T-cell (primary cell): ENCODE measurements around the gene KCTD18. TPM values are rescaled to one million over a fixed set of nuclear protein-coding genes. Genes with fewer than 3 reads are reported as not detected.

ENCODE experiments used
- ATAC-seq, 4 experiments: fragments of 200-7000 bp in 3 of 4; fragments of 150-1000 bp in 1 of 4; cut with Tn5 transposase; replicated peaks in 1 of 4; 1 replicate in 3 of 4; 2 replicates in 1 of 4; pipeline ENCODE4 v1.10.0; 2021; ENCODE audit warnings: moderate library complexity in 3 of 4, mild to moderate bottlenecking in 2 of 4, moderate number of reproducible peaks in 1 of 4
- CTCF ChIA-PET, 2 donors: fragments of 300-600 bp; sonication (Branson Sonifier 250); formaldehyde crosslinking; loops; one replicate each; lab custom pipeline; 2022; ENCODE audit warnings: antibody characterized with exemption in 2 of 2; lab: Charles Lee
- POLR2A ChIA-PET, 2 donors: fragments of 300-600 bp; sonication (Branson Sonifier 250); formaldehyde crosslinking; loops; one replicate each; lab custom pipeline; 2022; ENCODE audit warnings: antibody characterized with exemption in 2 of 2; lab: Charles Lee
- DNase-seq, 35 experiments: peaks; one replicate each; pipeline versions ENCODE4 v3.0.0 to v3.0.0-alpha.2; 2013 to 2023
- H3K27ac ChIP-seq: one replicate; pipeline ENCODE4 v1.5.1; 2013; ENCODE audit warnings: low read length
- H3K27me3 ChIP-seq, 2 experiments: replicated peaks in 1 of 2; 1 replicate in 1 of 2; 2 replicates in 1 of 2; pipeline versions ENCODE4 v1.6.1 to v1.7.0; 2013; ENCODE audit warnings: low read length in 1 of 2, mixed read lengths in 1 of 2; ENCODE audit not compliant: control insufficient read depth in 2 of 2, insufficient read depth in 2 of 2; ENCODE audit errors: extremely low read depth in 1 of 2
- H3K36me3 ChIP-seq, 2 donors: 1 replicate in 1 of 2; 2 replicates in 1 of 2; pipeline versions ENCODE4 v1.6.1 to v1.7.0; 2013; ENCODE audit warnings: low read length in 1 of 2; ENCODE audit not compliant: control insufficient read depth in 2 of 2, insufficient read depth in 1 of 2; ENCODE audit errors: extremely low read depth in 1 of 2
- H3K4me1 ChIP-seq, 2 experiments: 1 replicate in 1 of 2; 2 replicates in 1 of 2; pipeline versions ENCODE4 v1.6.1 to v1.7.0; 2013; ENCODE audit warnings: low read length in 2 of 2, mixed read lengths in 1 of 2; ENCODE audit not compliant: insufficient read depth in 2 of 2, control insufficient read depth in 1 of 2; ENCODE audit errors: extremely low read depth in 1 of 2
- H3K4me3 ChIP-seq, 2 donors: 1 replicate in 1 of 2; 2 replicates in 1 of 2; pipeline versions ENCODE4 v1.5.1 to v1.7.0; 2013; ENCODE audit warnings: mild to moderate bottlenecking in 2 of 2, low read length in 1 of 2, moderate library complexity in 1 of 2; ENCODE audit not compliant: control insufficient read depth in 1 of 2; ENCODE audit errors: extremely low read depth in 1 of 2
- H3K9me3 ChIP-seq: 2 replicates; pipeline ENCODE4 v1.7.0; 2013
- H3K27ac Mint-ChIP-seq, 2 donors: one replicate each; pipeline ENCODE4 v1.8.0; 2020 to 2021; ENCODE audit warnings: mild to moderate bottlenecking in 2 of 2, mixed read lengths in 2 of 2
- H3K27me3 Mint-ChIP-seq, 2 donors: one replicate each; pipeline ENCODE4 v1.8.0; 2021 to 2022; ENCODE audit warnings: mixed read lengths in 2 of 2
- H3K36me3 Mint-ChIP-seq: one replicate; pipeline ENCODE4 v1.8.0; 2021; ENCODE audit warnings: mixed read lengths
- H3K4me1 Mint-ChIP-seq, 3 donors: one replicate each; pipeline ENCODE4 v1.8.0; 2020 to 2022; ENCODE audit warnings: mixed read lengths in 3 of 3, mild to moderate bottlenecking in 1 of 3
- H3K4me3 Mint-ChIP-seq, 3 donors: one replicate each; pipeline ENCODE4 v1.8.0; 2020 to 2022; ENCODE audit warnings: mild to moderate bottlenecking in 3 of 3, mixed read lengths in 3 of 3, moderate library complexity in 3 of 3
- H3K9me3 Mint-ChIP-seq, 3 donors: one replicate each; pipeline ENCODE4 v1.8.0; 2020 to 2022; ENCODE audit warnings: mixed read lengths in 3 of 3
- WGBS: methylation state at CpG from one replicate; pipeline ENCODE4 v1.1.5; 2013; ENCODE audit warnings: missing lambda C conversion rate; ENCODE audit not compliant: insufficient coverage; 5-methylcytosine and 5-hydroxymethylcytosine counted together
- total RNA-seq, 35 experiments: library from RNA in 6 of 35; stranded (reverse) in 6 of 35; fragments of 120-200 nt in 1 of 35; gene quantifications; one replicate each; pipeline versions ENCODE4 v1.2.1 to v1.2.4 and lab custom pipeline; 2013 to 2026

The KCTD18 gene
- total RNA-seq, 5 donors from 2014 or later (not counting 1 experiment from before 2014, with no cell fraction given) = 16.1 to 19.8 (median 19.1) TPM

GRCh38 chr2:200483729-200484198, 26.1 kb downstream of the KCTD18 start:
- Histone ChIP-seq H3K4me1 (peaks cover 0 to 5% of the 10 kb centered on the region in 2 experiments), H3K36me3 (no peaks in the 10 kb centered on the region), H3K4me3 (no peak overlapping the region), H3K9me3 (no peaks in the 10 kb centered on the region), H3K27me3 (no peaks in the 10 kb centered on the region), H3K27ac (no peak overlapping the region)
- H3K27ac Mint-ChIP-seq = no peak overlapping the region
- peaks cover 0 to 4% of the 10 kb centered on the region in 2 donors for H3K27me3 Mint-ChIP-seq
- no peak overlapping the region for H3K4me3 Mint-ChIP-seq
- POLR2A ChIA-PET = interaction anchor here in 1 of 2 donors (0.7 kb wide), 1 partner anchor 77 kb away, joined by 3 read pairs; no protein-coding TSS in a partner anchor
- WGBS = 79% methylated on average over 4 of the region's 4 CpGs
- CTCF ChIA-PET = interaction anchor here (0.6 to 2.3 kb wide), 9 partner anchors 10 to 586 kb away, joined by 3 to 10 read pairs (median 3); no protein-coding TSS in a partner anchor
- ATAC-seq = no peak
- peaks cover 0 to 8% (median 2%) of the 10 kb centered on the region in 3 donors for H3K4me1 Mint-ChIP-seq
- H3K36me3 Mint-ChIP-seq = peaks cover 4% of the 10 kb centered on the region
- peak in 1 of 35 experiments; percentile 10 for DNase-seq
- H3K9me3 Mint-ChIP-seq = no peaks in the 10 kb centered on the region

- Mint-ChIP-seq H3K36me3 (peaks cover 4% of the 10 kb centered on the region), H3K27me3 (peaks cover 0 to 4% of the 10 kb centered on the region in 2 donors), H3K27ac (no peak overlapping the region), H3K9me3 (no peaks in the 10 kb centered on the region), H3K4me3 (no peak overlapping the region), H3K4me1 (peaks cover 0 to 8% (median 2%) of the 10 kb centered on the region in 3 donors)
- no peaks in the 10 kb centered on the region for H3K36me3 ChIP-seq
- DNase-seq (no peak), ATAC-seq (no peak)
- no peaks in the 10 kb centered on the region for H3K27me3 ChIP-seq
- no peak overlapping the region for H3K27ac ChIP-seq
- ChIA-PET POLR2A (interaction anchor here (0.7 to 0.8 kb wide), 2 partner anchors 181 to 994 kb away, joined by 3 to 12 read pairs; no protein-coding TSS in a partner anchor), CTCF (interaction anchor here (0.5 to 3.0 kb wide), 16 partner anchors 11 to 587 kb away, joined by 3 to 25 read pairs (median 4); no protein-coding TSS in a partner anchor)
- no peaks in the 10 kb centered on the region for H3K9me3 ChIP-seq
- no peak overlapping the region for H3K4me3 ChIP-seq
- peaks cover 0 to 5% of the 10 kb centered on the region in 2 experiments for H3K4me1 ChIP-seq
Measured at GRCh38 chr2:200482194-200482593, 27.7 kb downstream of the KCTD18 start.

GRCh38 chr2:200479692-200480265, 30.1 kb downstream of the KCTD18 start:
- no peaks in the 10 kb centered on the region for H3K9me3 Mint-ChIP-seq
- WGBS = 83% methylated on average over 4 of the region's 8 CpGs

GRCh38 chr2:200477667-200478131, 32.2 kb downstream of the KCTD18 start:
- ChIA-PET CTCF (interaction anchor here (0.6 to 2.3 kb wide), 5 partner anchors 9 to 1528 kb away, joined by 3 to 7 read pairs (median 4); no protein-coding TSS in a partner anchor), POLR2A (interaction anchor here in 1 of 2 donors (0.6 kb wide), 2 partner anchors 38 to 498 kb away, joined by 3 to 7 read pairs; no protein-coding TSS in a partner anchor)
- peaks cover 0 to 5% (median 2%) of the 10 kb centered on the region in 3 donors for H3K4me1 Mint-ChIP-seq
- no peaks in the 10 kb centered on the region for H3K27me3 Mint-ChIP-seq
- H3K27ac ChIP-seq = no peak overlapping the region
- no peak overlapping the region for H3K4me3 ChIP-seq
- H3K36me3 ChIP-seq = no peaks in the 10 kb centered on the region
- 94% methylated on average over 21 of the region's 21 CpGs for WGBS
- H3K9me3 ChIP-seq = no peaks in the 10 kb centered on the region
- H3K27me3 ChIP-seq = no peaks in the 10 kb centered on the region
- no peak overlapping the region for H3K4me3 Mint-ChIP-seq
- DNase-seq = no peak
- peaks cover 0 to 5% of the 10 kb centered on the region in 2 experiments for H3K4me1 ChIP-seq
- peaks cover 9% of the 10 kb centered on the region for H3K36me3 Mint-ChIP-seq
- ATAC-seq = no peak
- no peaks in the 10 kb centered on the region for H3K9me3 Mint-ChIP-seq
- no peak overlapping the region for H3K27ac Mint-ChIP-seq

More at GRCh38 chr2:200479692-200480265, 30.1 kb downstream of the KCTD18 start:
- Histone ChIP-seq H3K4me3 (no peak overlapping the region), H3K27me3 (no peaks in the 10 kb centered on the region), H3K4me1 (peaks cover 0 to 5% of the 10 kb centered on the region in 2 experiments), H3K9me3 (no peaks in the 10 kb centered on the region), H3K27ac (no peak overlapping the region), H3K36me3 (no peaks in the 10 kb centered on the region)
- peak overlapping the region; percentile 2 to 33 for H3K27ac Mint-ChIP-seq
- ChIA-PET POLR2A (interaction anchor here in 1 of 2 donors (0.6 kb wide), 1 partner anchor 500 kb away, joined by 8 read pairs; no protein-coding TSS in a partner anchor), CTCF (interaction anchor here (0.8 to 3.0 kb wide), 9 partner anchors 9 to 506 kb away, joined by 3 to 25 read pairs (median 7); no protein-coding TSS in a partner anchor)
- peak in 1 of 4 experiments; percentile 44 for ATAC-seq
- peaks cover 0 to 8% (median 2%) of the 10 kb centered on the region in 3 donors for H3K4me1 Mint-ChIP-seq
- peaks cover 0 to 4% of the 10 kb centered on the region in 2 donors for H3K27me3 Mint-ChIP-seq
- H3K4me3 Mint-ChIP-seq = no peak overlapping the region
- H3K36me3 Mint-ChIP-seq = peaks cover 4% of the 10 kb centered on the region
- no peak for DNase-seq

GRCh38 chr2:200476836-200477235, 33.0 kb downstream of the KCTD18 start:
- peaks cover 0 to 5% (median 2%) of the 10 kb centered on the region in 3 donors for H3K4me1 Mint-ChIP-seq
- no peaks in the 10 kb centered on the region for H3K27me3 Mint-ChIP-seq
- Histone ChIP-seq H3K27me3 (no peaks in the 10 kb centered on the region), H3K4me3 (no peak overlapping the region), H3K9me3 (no peaks in the 10 kb centered on the region), H3K36me3 (no peaks in the 10 kb centered on the region), H3K4me1 (peaks cover 0 to 5% of the 10 kb centered on the region in 2 experiments), H3K27ac (no peak overlapping the region)
- no peak for ATAC-seq
- no peak overlapping the region for H3K27ac Mint-ChIP-seq
- H3K4me3 Mint-ChIP-seq = no peak overlapping the region
- ChIA-PET POLR2A (no interaction called here), CTCF (interaction anchor here in 1 of 2 donors (0.8 to 1.6 kb wide), 3 partner anchors 9 to 502 kb away, joined by 3 read pairs; no protein-coding TSS in a partner anchor)
- DNase-seq = no peak
- H3K36me3 Mint-ChIP-seq = peaks cover 12% of the 10 kb centered on the region
- 95% methylated on average over 7 of the region's 8 CpGs for WGBS
- no peaks in the 10 kb centered on the region for H3K9me3 Mint-ChIP-seq

GRCh38 chr2:200475795-200476194, 34.1 kb downstream of the KCTD18 start:
- no peak overlapping the region for H3K27ac ChIP-seq
- peaks cover 0 to 3% of the 10 kb centered on the region in 2 experiments for H3K4me1 ChIP-seq
- no CpG with 5 or more reads among the region's 4 CpGs for WGBS
- Mint-ChIP-seq H3K4me1 (peaks cover 5 to 7% (median 6%) of the 10 kb centered on the region in 3 donors), H3K27me3 (no peaks in the 10 kb centered on the region), H3K4me3 (no peak overlapping the region), H3K36me3 (peaks cover 12% of the 10 kb centered on the region), H3K27ac (no peak overlapping the region), H3K9me3 (no peaks in the 10 kb centered on the region)
- H3K4me3 ChIP-seq = no peak overlapping the region
- ATAC-seq (no peak), DNase-seq (no peak)
- no peaks in the 10 kb centered on the region for H3K36me3 ChIP-seq
- ChIA-PET CTCF (interaction anchor here in 1 of 2 donors (0.8 to 1.6 kb wide), 4 partner anchors 11 to 501 kb away, joined by 3 read pairs; no protein-coding TSS in a partner anchor), POLR2A (no interaction called here)
- no peaks in the 10 kb centered on the region for H3K9me3 ChIP-seq
- H3K27me3 ChIP-seq = no peaks in the 10 kb centered on the region
